Osteoblast (primary cell): ENCODE data around the gene MAS1. TPM values are rescaled to one million over a fixed set of nuclear protein-coding genes. Genes with fewer than 3 reads are reported as not detected.
A peak's percentile ranks its signal among the peaks of the same experiment; 100 is the strongest.

Experiments
- DNase-seq: peaks from one replicate; pipeline ENCODE4 v3.0.0; 2011; ENCODE audit warnings: low spot score, mixed read lengths; ENCODE audit not compliant: insufficient read length; ENCODE audit errors: missing footprints
- H2AFZ ChIP-seq: 2 replicates; pipeline ENCODE4 v1.6.0; 2011; ENCODE audit warnings: mild to moderate bottlenecking, low read length
- H3K27ac ChIP-seq: 2 replicates; pipeline ENCODE4 v1.5.1; 2011; ENCODE audit warnings: mild to moderate bottlenecking, low read depth, low read length, moderate library complexity
- H3K27me3 ChIP-seq: 2 replicates; pipeline ENCODE4 v1.6.0; 2012; ENCODE audit warnings: mild to moderate bottlenecking, control low read depth, inconsistent platforms, low read length, moderate library complexity; ENCODE audit not compliant: insufficient read depth
- H3K36me3 ChIP-seq: 2 replicates; pipeline ENCODE4 v1.5.1; 2011; ENCODE audit warnings: mild to moderate bottlenecking, low read length, control low read depth, moderate library complexity; ENCODE audit not compliant: insufficient read depth
- H3K4me1 ChIP-seq: 2 replicates; pipeline ENCODE4 v1.5.1; 2011; ENCODE audit warnings: mild to moderate bottlenecking, low read length, control low read depth, moderate library complexity; ENCODE audit not compliant: insufficient read depth
- H3K4me2 ChIP-seq: 2 replicates; pipeline ENCODE4 v1.6.0; 2011; ENCODE audit warnings: mild to moderate bottlenecking, low read length; ENCODE audit not compliant: insufficient read depth
- H3K4me3 ChIP-seq: fragments of 200-600 bp; sonication (generic); 3 replicates; pipeline ENCODE4 v1.5.1; 2012; ENCODE audit warnings: mild to moderate bottlenecking, low read length, inconsistent platforms; ENCODE audit not compliant: insufficient read depth
- H3K79me2 ChIP-seq: 2 replicates; pipeline ENCODE4 v1.6.0; 2012; ENCODE audit warnings: mild to moderate bottlenecking, low read length, control low read depth, inconsistent platforms; ENCODE audit not compliant: insufficient read depth
- H3K9me3 ChIP-seq: 2 replicates; pipeline ENCODE4 v1.5.1; 2011; ENCODE audit warnings: low read depth, low read length, control low read depth
- H4K20me1 ChIP-seq: 2 replicates; pipeline ENCODE4 v1.6.0; 2012; ENCODE audit warnings: mild to moderate bottlenecking, low read length, control low read depth; ENCODE audit not compliant: insufficient read depth
- CTCF ChIP-seq: IDR thresholded peaks from 2 replicates; pipeline ENCODE4 v1.5.1; 2011; ENCODE audit warnings: mild to moderate bottlenecking, low read depth, low read length, moderate library complexity; ENCODE audit errors: extremely low read depth
- total RNA-seq: library from RNA; depleted of rRNA; stranded (reverse); fragments of >200 nt; gene quantifications from 2 replicates; pipeline ENCODE4 v1.2.3, GENCODE V29; 2012

MAS1 gene
- total RNA-seq, 1 donor: under 0.01 TPM

GRCh38 chr6:159899994-159900745 is 9.4 kb downstream of the MAS1 start:
- peak overlapping the region; percentile 26 for H3K4me3 ChIP-seq
- no peaks in the 10 kb centered on the region for H3K79me2 ChIP-seq
- peak overlapping the region; percentile 77 for H3K27ac ChIP-seq
- TF ChIP-seq CTCF: no peak
- peak overlapping the region; percentile 65 for H3K4me2 ChIP-seq
- no peaks in the 10 kb centered on the region for H3K27me3 ChIP-seq
- no peaks in the 10 kb centered on the region for H3K9me3 ChIP-seq
- H3K36me3 ChIP-seq: no peaks in the 10 kb centered on the region
- DNase-seq: peak; percentile 91
- H3K4me1 ChIP-seq: peaks cover 24% of the 10 kb centered on the region
- H2AFZ ChIP-seq: peak overlapping the region; percentile 12
- no peaks in the 10 kb centered on the region for H4K20me1 ChIP-seq

- Histone ChIP-seq H3K79me2 (no peaks in the 10 kb centered on the region), H3K9me3 (no peaks in the 10 kb centered on the region), H4K20me1 (no peaks in the 10 kb centered on the region), H3K36me3 (no peaks in the 10 kb centered on the region), H3K27me3 (no peaks in the 10 kb centered on the region), H3K27ac (no peak overlapping the region), H3K4me1 (peaks cover 24% of the 10 kb centered on the region), H3K4me2 (no peak overlapping the region), H3K4me3 (no peak overlapping the region), H2AFZ (no peak overlapping the region)
- no peak for DNase-seq
- no peak for TF ChIP-seq CTCF
These were observed 11.8 kb downstream of the MAS1 start for GRCh38 chr6:159902620-159903019.

GRCh38 chr6:159904497-159904911 is 13.7 kb downstream of the MAS1 start:
- Histone ChIP-seq H3K9me3 (no peaks in the 10 kb centered on the region), H3K4me2 (no peak overlapping the region), H3K27ac (no peak overlapping the region), H3K36me3 (no peaks in the 10 kb centered on the region), H3K4me1 (peaks cover 18% of the 10 kb centered on the region), H3K4me3 (no peak overlapping the region), H3K79me2 (no peaks in the 10 kb centered on the region), H2AFZ (no peak overlapping the region), H3K27me3 (peaks cover 12% of the 10 kb centered on the region), H4K20me1 (no peaks in the 10 kb centered on the region)
- no peak for TF ChIP-seq CTCF
- DNase-seq: no peak

GRCh38 chr6:159906400-159906799 is 15.6 kb downstream of the MAS1 start:
- H4K20me1 ChIP-seq: no peaks in the 10 kb centered on the region
- TF ChIP-seq CTCF: no peak
- peaks cover 3% of the 10 kb centered on the region for H3K4me1 ChIP-seq
- no peak overlapping the region for H3K4me2 ChIP-seq
- H3K27ac ChIP-seq: no peak overlapping the region
- H3K27me3 ChIP-seq: peaks cover 20% of the 10 kb centered on the region
- H2AFZ ChIP-seq: no peak overlapping the region
- DNase-seq: no peak
- no peaks in the 10 kb centered on the region for H3K9me3 ChIP-seq
- no peaks in the 10 kb centered on the region for H3K36me3 ChIP-seq
- no peaks in the 10 kb centered on the region for H3K79me2 ChIP-seq
- H3K4me3 ChIP-seq: no peak overlapping the region
